ENCODE data around the gene COL4A5.
"Not testable (repeated sequence)": the region's sequence is repeated elsewhere in the genome, so short reads cannot be mapped to it uniquely, and the experiment has no call there.

The COL4A5 gene

GRCh38 chrX:108439426-108439942 is at the start of gene COL4A5:
TSS of gene COL4A5 (plus strand) at chrX:108439838. CDS start at chrX:108440126, 288 bp downstream.
- H3K9me3 ChIP-seq (ENCODE audit: control insufficient read depth, low read length), result no peaks in the 10 kb centered on the region
- H3K27me3 ChIP-seq (ENCODE audit: control insufficient read depth, insufficient read depth, low read length), result no peaks in the 10 kb centered on the region
- peak within 1 kb of the TSS; percentile 61 for H3K9ac ChIP-seq (ENCODE audit: low read length)
- H3K4me3 ChIP-seq (ENCODE audit: low read length), result peak within 1 kb of the TSS; percentile 22
- H3K4me1 ChIP-seq (ENCODE audit: control insufficient read depth, insufficient read depth, low read length), result no peaks in the 10 kb centered on the region
- H3K36me3 ChIP-seq (ENCODE audit: control insufficient read depth, insufficient read depth, low read length), result no peaks in the 10 kb centered on the region

DNA sequence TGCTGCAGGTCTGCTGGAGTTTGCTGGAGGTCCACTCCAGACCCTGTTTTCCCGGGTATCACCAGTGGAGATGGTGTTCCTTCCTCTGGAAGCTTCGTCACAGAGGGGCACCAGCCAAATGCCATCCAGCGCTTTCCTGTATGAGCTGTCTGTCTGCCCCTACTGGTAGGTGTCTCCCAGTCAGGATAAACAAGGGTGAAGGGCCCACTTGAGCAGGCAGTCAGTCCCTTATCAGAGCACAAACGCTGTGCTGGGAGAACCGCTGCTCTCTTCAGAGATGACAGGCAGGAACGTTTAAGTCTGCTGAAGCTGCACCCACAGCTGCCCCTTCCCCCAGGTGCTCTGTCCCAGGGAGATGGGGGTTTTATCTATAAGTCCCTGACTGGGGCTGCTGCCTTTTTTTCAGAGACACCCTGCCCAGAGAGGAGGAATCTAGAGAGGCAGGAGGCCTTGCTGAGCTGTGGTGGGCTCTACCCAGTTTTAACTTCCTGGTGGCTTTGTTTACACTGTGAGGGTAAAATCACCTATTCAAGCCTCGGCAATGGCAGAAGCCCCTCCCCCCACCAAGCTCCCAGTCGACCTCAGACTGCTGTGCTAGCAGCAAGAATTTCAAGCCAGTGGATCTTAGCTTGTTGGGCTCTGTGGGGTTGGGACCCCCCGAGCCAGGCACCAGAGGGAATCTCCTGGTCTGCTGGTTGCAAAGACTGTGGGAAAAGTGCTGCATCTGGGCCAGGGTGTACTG is 48.5 kb upstream of the COL4A5 start:
- H3K36me3 ChIP-seq (ENCODE audit: control insufficient read depth, insufficient read depth, low read length); H3K9ac ChIP-seq (ENCODE audit: low read length); H3K4me3 ChIP-seq (ENCODE audit: low read length); H3K4me1 ChIP-seq (ENCODE audit: control insufficient read depth, insufficient read depth, low read length); H3K9me3 ChIP-seq (ENCODE audit: control insufficient read depth, low read length); H3K27me3 ChIP-seq (ENCODE audit: control insufficient read depth, insufficient read depth, low read length): not testable (repeated sequence)

DNA sequence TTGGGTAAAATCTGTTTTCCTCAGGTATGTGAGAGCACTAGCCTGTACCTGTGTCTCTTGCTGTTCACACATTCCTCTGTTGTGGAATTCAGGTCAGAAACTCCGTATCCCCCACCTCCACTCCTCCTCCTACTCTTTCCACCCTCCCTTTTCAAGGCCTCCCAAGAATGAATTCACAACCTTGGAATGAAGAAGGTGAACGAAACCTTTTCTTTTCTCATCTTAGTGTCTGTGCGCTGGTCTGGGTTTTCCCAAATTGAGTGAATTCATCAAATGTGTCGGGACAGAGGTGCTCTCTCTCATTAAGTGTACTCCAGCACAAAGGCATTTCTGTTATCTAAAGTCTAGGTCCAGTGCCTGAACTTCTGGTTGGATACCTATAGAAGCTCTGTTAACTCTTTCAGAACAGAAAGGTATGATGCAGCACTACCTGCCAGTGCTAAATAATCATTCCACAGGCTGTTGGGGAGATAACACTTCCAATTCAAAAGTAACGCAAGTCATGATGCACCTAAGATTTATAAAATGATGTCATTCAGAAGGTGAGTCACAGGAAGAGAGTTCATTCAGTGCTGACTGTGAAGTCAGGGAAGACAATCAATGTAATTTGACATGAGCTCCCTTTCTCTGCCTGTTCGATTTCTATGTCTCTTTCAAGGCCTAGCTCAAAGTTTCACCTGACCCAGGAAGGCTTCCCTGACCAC is 43.3 kb upstream of the COL4A5 start:
- no peak overlapping the region for H3K4me3 ChIP-seq (ENCODE audit: low read length)
- no peaks in the 10 kb centered on the region for H3K27me3 ChIP-seq (ENCODE audit: control insufficient read depth, insufficient read depth, low read length)

GRCh38 chrX:108396986-108397385 is 42.7 kb upstream of the COL4A5 start:
- Histone ChIP-seq H3K9ac (ENCODE audit: low read length) (no peak overlapping the region), H3K36me3 (ENCODE audit: control insufficient read depth, insufficient read depth, low read length) (no peaks in the 10 kb centered on the region), H3K4me3 (ENCODE audit: low read length) (no peak overlapping the region), H3K4me1 (ENCODE audit: control insufficient read depth, insufficient read depth, low read length) (no peaks in the 10 kb centered on the region), H3K9me3 (ENCODE audit: control insufficient read depth, low read length) (no peaks in the 10 kb centered on the region), H3K27me3 (ENCODE audit: control insufficient read depth, insufficient read depth, low read length) (no peaks in the 10 kb centered on the region)

More for the DNA sequence above, 43.3 kb upstream of the COL4A5 start:
- H3K36me3 ChIP-seq (ENCODE audit: control insufficient read depth, insufficient read depth, low read length), result no peaks in the 10 kb centered on the region
- H3K4me1 ChIP-seq (ENCODE audit: control insufficient read depth, insufficient read depth, low read length), result no peaks in the 10 kb centered on the region
- no peak overlapping the region for H3K9ac ChIP-seq (ENCODE audit: low read length)
- H3K9me3 ChIP-seq (ENCODE audit: control insufficient read depth, low read length), result no peaks in the 10 kb centered on the region

- Histone ChIP-seq H3K9ac (ENCODE audit: low read length) (no peak overlapping the region), H3K4me1 (ENCODE audit: control insufficient read depth, insufficient read depth, low read length) (no peaks in the 10 kb centered on the region), H3K27me3 (ENCODE audit: control insufficient read depth, insufficient read depth, low read length) (no peaks in the 10 kb centered on the region), H3K4me3 (ENCODE audit: low read length) (no peak overlapping the region), H3K9me3 (ENCODE audit: control insufficient read depth, low read length) (no peaks in the 10 kb centered on the region), H3K36me3 (ENCODE audit: control insufficient read depth, insufficient read depth, low read length) (no peaks in the 10 kb centered on the region)
These were observed 41.8 kb upstream of the COL4A5 start for GRCh38 chrX:108397627-108398391.

DNA sequence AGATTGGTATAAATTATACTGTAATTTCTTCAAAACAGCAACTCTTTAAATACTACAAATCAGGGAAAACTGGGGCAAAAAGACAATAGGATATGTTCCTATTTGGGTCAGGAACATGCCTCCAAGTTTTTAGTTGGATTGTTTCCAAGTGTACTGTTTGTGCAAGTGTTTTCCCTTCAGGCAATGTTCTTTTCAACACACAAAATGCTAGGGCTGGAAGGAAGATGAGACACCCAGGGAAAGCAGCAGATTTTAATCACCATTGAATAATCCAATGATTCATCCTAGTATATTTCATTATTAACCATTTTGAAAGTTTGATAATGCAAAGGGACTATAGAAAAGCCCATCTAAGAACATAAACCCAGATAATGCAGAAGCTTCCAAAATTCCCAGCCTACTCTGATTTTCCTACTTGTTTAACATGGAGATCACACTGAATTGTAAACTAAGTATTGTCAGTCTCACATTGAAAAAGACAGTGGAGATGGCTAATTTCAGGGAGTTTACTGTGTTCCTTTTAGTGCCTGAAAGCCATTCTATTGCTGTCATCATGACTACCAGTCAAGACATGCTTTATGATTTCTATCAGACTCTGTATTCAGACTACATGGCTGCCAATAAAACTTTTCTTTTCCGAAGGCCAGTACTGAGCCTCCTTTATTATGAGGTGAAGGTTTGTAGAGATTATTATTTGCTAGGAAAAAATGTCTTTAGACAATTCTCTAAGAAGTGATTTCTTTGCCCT is 40.0 kb upstream of the COL4A5 start:
- Histone ChIP-seq H3K4me1 (ENCODE audit: control insufficient read depth, insufficient read depth, low read length) (no peaks in the 10 kb centered on the region), H3K36me3 (ENCODE audit: control insufficient read depth, insufficient read depth, low read length) (no peaks in the 10 kb centered on the region), H3K27me3 (ENCODE audit: control insufficient read depth, insufficient read depth, low read length) (no peaks in the 10 kb centered on the region), H3K9ac (ENCODE audit: low read length) (no peak overlapping the region), H3K9me3 (ENCODE audit: control insufficient read depth, low read length) (no peaks in the 10 kb centered on the region), H3K4me3 (ENCODE audit: low read length) (no peak overlapping the region)

DNA sequence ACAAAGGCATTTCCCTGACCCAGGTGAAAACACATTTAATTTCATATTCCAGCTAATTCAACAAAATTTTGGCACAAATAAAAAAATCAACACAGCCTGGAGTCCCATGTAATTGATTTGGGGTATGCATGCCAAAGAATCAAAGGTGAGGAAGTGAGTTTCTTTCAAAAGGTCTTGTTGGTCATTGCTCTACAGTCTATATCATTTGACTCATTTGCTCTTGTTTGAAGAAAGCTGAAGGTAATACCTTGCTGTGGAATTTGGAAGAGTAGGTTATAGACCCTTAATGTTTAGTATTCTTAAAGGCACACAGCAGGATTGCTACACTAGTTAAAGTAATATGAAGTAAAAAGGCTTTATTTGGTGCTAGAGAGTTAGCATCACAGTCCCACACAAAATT is 26.9 kb upstream of the COL4A5 start:
- Histone ChIP-seq H3K36me3 (ENCODE audit: control insufficient read depth, insufficient read depth, low read length) (no peaks in the 10 kb centered on the region), H3K9ac (ENCODE audit: low read length) (no peak overlapping the region), H3K9me3 (ENCODE audit: control insufficient read depth, low read length) (no peaks in the 10 kb centered on the region), H3K4me3 (ENCODE audit: low read length) (no peak overlapping the region), H3K27me3 (ENCODE audit: control insufficient read depth, insufficient read depth, low read length) (no peaks in the 10 kb centered on the region), H3K4me1 (ENCODE audit: control insufficient read depth, insufficient read depth, low read length) (no peaks in the 10 kb centered on the region)

- H3K9ac ChIP-seq (ENCODE audit: low read length), result no peak overlapping the region
- no peaks in the 10 kb centered on the region for H3K9me3 ChIP-seq (ENCODE audit: control insufficient read depth, low read length)
- no peak overlapping the region for H3K4me3 ChIP-seq (ENCODE audit: low read length)
- no peaks in the 10 kb centered on the region for H3K36me3 ChIP-seq (ENCODE audit: control insufficient read depth, insufficient read depth, low read length)
- H3K4me1 ChIP-seq (ENCODE audit: control insufficient read depth, insufficient read depth, low read length), result no peaks in the 10 kb centered on the region
- no peaks in the 10 kb centered on the region for H3K27me3 ChIP-seq (ENCODE audit: control insufficient read depth, insufficient read depth, low read length)
These were observed 24.5 kb upstream of the COL4A5 start for GRCh38 chrX:108415146-108415545.

- Histone ChIP-seq H3K4me3 (ENCODE audit: low read length) (no peak overlapping the region), H3K27me3 (ENCODE audit: control insufficient read depth, insufficient read depth, low read length) (no peaks in the 10 kb centered on the region), H3K4me1 (ENCODE audit: control insufficient read depth, insufficient read depth, low read length) (no peaks in the 10 kb centered on the region), H3K36me3 (ENCODE audit: control insufficient read depth, insufficient read depth, low read length) (no peaks in the 10 kb centered on the region), H3K9ac (ENCODE audit: low read length) (no peak overlapping the region), H3K9me3 (ENCODE audit: control insufficient read depth, low read length) (no peaks in the 10 kb centered on the region)
These were observed 23.7 kb upstream of the COL4A5 start for GRCh38 chrX:108415891-108416290.

GRCh38 chrX:108417257-108417656 is 22.4 kb upstream of the COL4A5 start:
- Histone ChIP-seq H3K9ac (ENCODE audit: low read length) (no peak overlapping the region), H3K4me3 (ENCODE audit: low read length) (no peak overlapping the region), H3K4me1 (ENCODE audit: control insufficient read depth, insufficient read depth, low read length) (no peaks in the 10 kb centered on the region), H3K27me3 (ENCODE audit: control insufficient read depth, insufficient read depth, low read length) (no peaks in the 10 kb centered on the region), H3K9me3 (ENCODE audit: control insufficient read depth, low read length) (no peaks in the 10 kb centered on the region), H3K36me3 (ENCODE audit: control insufficient read depth, insufficient read depth, low read length) (no peaks in the 10 kb centered on the region)

- Histone ChIP-seq H3K9ac (ENCODE audit: low read length) (no peak overlapping the region), H3K4me3 (ENCODE audit: low read length) (no peak overlapping the region), H3K36me3 (ENCODE audit: control insufficient read depth, insufficient read depth, low read length) (no peaks in the 10 kb centered on the region), H3K4me1 (ENCODE audit: control insufficient read depth, insufficient read depth, low read length) (no peaks in the 10 kb centered on the region), H3K27me3 (ENCODE audit: control insufficient read depth, insufficient read depth, low read length) (no peaks in the 10 kb centered on the region), H3K9me3 (ENCODE audit: control insufficient read depth, low read length) (no peaks in the 10 kb centered on the region)
These were observed 20.2 kb upstream of the COL4A5 start for GRCh38 chrX:108419401-108419800.

Measured in mucosa of stomach (tissue), 1 donor.